Stimulated activated naive B cell treated with anti-CD40 and anti-IgM and Interleukin-4, amounts not matched to agents 10 μg/mL and 1 μg/mL and 100 μg/mL, for 72 hours (primary cell): ENCODE results near the gene RENBP.

Experiments
- ATAC-seq, 2 donors: fragments of 150-1000 bp; cut with Tn5 transposase; replicated peaks; 2 replicates each; pipeline ENCODE4 v1.10.0; 2021; ENCODE audit warnings: moderate library complexity in 1 of 2
- DNase-seq: peaks from one replicate; pipeline ENCODE4 v3.0.0; 2021
- H3K27ac Mint-ChIP-seq: one replicate; pipeline ENCODE4 v1.8.0; 2022; ENCODE audit warnings: mild to moderate bottlenecking, mixed read lengths
- H3K27me3 Mint-ChIP-seq, 2 donors: one replicate each; pipeline ENCODE4 v1.8.0; 2022; ENCODE audit warnings: mixed read lengths in 2 of 2
- H3K36me3 Mint-ChIP-seq, 2 donors: one replicate each; pipeline ENCODE4 v1.8.0; 2022; ENCODE audit warnings: mixed read lengths in 2 of 2, mild to moderate bottlenecking in 1 of 2
- H3K4me1 Mint-ChIP-seq, 2 donors: one replicate each; pipeline ENCODE4 v1.8.0; 2022; ENCODE audit warnings: mixed read lengths in 2 of 2, mild to moderate bottlenecking in 1 of 2
- H3K4me3 Mint-ChIP-seq, 2 donors: one replicate each; pipeline ENCODE4 v1.8.0; 2022; ENCODE audit warnings: mild to moderate bottlenecking in 2 of 2, mixed read lengths in 2 of 2, moderate library complexity in 1 of 2
- H3K9me3 Mint-ChIP-seq, 2 donors: one replicate each; pipeline ENCODE4 v1.8.0; 2022; ENCODE audit warnings: mixed read lengths in 2 of 2, mild to moderate bottlenecking in 1 of 2

The RENBP gene

DNA sequence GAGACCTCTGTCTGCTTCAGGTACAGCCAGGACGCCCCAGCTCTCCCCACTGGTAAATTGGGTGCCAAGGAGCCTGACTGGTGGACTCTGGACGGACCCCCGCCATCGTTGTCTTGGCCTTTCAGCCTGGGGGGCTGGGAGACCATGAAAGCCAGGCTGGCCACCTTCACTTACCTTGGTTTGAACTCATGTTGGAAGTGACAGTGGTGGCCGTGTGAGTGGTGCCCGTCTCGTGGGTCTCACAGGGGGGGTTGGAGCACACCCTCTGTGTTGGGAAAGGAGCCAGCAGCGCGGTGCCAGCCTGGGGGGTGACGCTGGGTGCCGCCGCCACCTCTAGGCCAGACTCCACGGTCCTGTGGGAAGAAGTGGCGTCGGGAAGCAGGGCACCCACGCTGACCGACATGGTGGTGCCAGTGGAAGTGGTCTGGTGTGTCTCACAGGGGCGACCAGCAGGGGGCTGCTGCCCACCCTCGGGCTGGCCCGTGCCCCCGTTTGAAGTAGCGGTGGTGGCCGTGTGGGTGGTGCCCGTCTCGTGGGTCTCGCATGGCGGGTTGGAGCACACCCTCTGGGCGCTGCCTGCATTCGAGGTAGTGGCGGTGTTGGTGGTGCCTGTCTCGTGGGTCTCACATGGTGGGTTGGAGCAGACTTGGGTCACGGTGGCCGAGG lies 9.6 kb upstream of the RENBP start:
- Mint-ChIP-seq H3K4me1 (peaks cover 6 to 10% of the 10 kb centered on the region in 2 donors), H3K27me3 (no peaks in the 10 kb centered on the region), H3K27ac (peak overlapping the region; percentile 79), H3K36me3 (peaks cover 24 to 55% of the 10 kb centered on the region in 2 donors), H3K9me3 (no peaks in the 10 kb centered on the region), H3K4me3 (no peak overlapping the region)
- no peak for ATAC-seq
- DNase-seq, result no peak

DNA sequence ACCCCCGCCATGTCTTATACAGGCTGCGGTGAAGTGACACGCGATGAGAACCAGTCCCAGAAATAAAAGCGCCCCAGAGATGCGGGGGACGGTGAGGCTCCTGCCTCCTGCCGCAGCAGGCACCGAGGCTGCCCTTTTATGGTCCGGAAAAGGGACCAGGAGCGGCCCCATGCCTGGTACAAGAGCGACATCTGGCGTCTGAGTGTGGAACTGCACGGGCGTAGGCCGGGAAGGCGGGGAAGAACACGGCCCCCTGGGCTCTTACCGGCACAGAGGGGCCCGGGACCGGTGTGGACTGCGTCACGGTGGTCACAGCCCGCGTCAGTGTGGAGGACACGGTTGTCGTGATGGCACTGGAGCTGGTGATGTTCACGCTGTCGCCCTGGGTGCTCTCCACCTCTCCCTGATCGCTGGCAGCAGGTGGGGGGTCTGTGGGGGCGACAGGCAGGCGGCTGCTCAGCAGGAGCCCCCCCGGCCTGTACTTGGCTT lies 8.9 kb upstream of the RENBP start:
- H3K27ac Mint-ChIP-seq, result peak overlapping the region; percentile 21
- peak overlapping the region in 1 of 2 donors; percentile 43 for H3K4me3 Mint-ChIP-seq
- no peaks in the 10 kb centered on the region for H3K27me3 Mint-ChIP-seq
- peaks cover 6 to 10% of the 10 kb centered on the region in 2 donors for H3K4me1 Mint-ChIP-seq
- H3K36me3 Mint-ChIP-seq, result peaks cover 24 to 58% of the 10 kb centered on the region in 2 donors
- no peaks in the 10 kb centered on the region for H3K9me3 Mint-ChIP-seq
- ATAC-seq (peak; percentile 74 to 78), DNase-seq (peak; percentile 67)

GRCh38 chrX:153952373-153953026 lies 8.1 kb upstream of the RENBP start:
- Mint-ChIP-seq H3K27me3 (no peaks in the 10 kb centered on the region), H3K36me3 (peaks cover 27 to 63% of the 10 kb centered on the region in 2 donors), H3K9me3 (no peaks in the 10 kb centered on the region), H3K4me1 (peaks cover 7 to 12% of the 10 kb centered on the region in 2 donors), H3K27ac (no peak overlapping the region), H3K4me3 (no peak overlapping the region)
- DNase-seq, result no peak
- ATAC-seq, result no peak

DNA sequence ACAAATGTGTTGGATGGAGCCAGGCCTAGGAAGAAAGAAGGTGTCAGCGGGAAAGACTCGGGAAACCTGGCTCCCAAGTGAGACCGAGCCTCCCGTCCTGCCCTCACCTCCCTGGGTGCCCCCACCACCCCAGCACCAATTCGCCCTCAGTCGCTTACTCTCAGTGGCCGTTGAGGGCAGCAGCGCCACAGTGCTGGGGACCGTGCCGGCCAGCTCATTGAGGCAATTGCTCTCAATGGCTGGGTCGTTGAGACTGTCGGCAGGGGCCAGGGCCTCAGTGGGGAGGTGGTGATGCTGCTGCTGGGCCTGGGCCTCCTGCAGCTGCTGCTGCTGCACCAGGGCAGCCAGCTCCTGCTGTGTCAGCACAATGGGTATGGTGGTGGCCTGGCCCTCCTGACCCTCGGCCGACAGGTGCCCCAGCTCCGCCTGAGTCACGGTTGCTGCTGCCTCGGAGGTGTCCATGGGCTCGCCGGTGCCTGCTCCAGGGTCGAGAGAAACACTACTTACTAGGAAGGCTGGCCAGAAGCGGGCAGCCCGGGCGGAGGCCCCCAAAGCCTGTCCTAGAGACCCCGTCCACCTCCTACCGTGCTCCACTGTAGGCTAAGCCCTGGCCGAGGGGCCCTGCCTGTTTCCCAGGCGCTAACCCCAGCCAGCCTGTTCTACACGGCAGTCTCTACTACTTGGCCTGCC lies 7.4 kb upstream of the RENBP start:
- Mint-ChIP-seq H3K27me3 (no peaks in the 10 kb centered on the region), H3K27ac (no peak overlapping the region), H3K9me3 (no peaks in the 10 kb centered on the region), H3K4me1 (peaks cover 9 to 19% of the 10 kb centered on the region in 2 donors), H3K36me3 (peaks cover 30 to 63% of the 10 kb centered on the region in 2 donors), H3K4me3 (no peak overlapping the region)
- DNase-seq (no peak), ATAC-seq (no peak)

DNA sequence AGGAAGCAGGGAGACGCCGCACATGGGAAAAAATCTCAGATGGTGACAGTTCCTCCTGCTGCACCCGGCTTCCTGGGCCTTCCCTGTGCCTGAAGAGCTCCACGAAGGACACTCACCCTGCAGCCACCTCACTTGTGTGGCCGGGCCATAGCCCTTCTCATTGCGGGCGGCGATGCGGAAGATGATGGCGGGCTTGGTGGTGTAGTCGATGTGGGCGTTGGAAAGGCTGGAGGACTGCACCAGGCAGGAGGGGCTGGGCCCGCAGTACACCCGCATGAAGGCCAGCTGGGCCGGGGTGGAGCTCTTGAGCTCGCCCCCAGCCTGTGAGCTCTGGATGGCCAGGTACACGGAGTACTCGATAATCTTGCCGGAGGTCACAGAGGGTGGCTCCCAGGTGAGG lies 5.7 kb upstream of the RENBP start:
- ATAC-seq (no peak), DNase-seq (no peak)
- no peak overlapping the region for H3K4me3 Mint-ChIP-seq
- no peak overlapping the region for H3K27ac Mint-ChIP-seq
- no peaks in the 10 kb centered on the region for H3K9me3 Mint-ChIP-seq
- peaks cover 30 to 58% of the 10 kb centered on the region in 2 donors for H3K36me3 Mint-ChIP-seq
- H3K4me1 Mint-ChIP-seq, result peaks cover 7 to 19% of the 10 kb centered on the region in 2 donors
- H3K27me3 Mint-ChIP-seq, result no peaks in the 10 kb centered on the region

DNA sequence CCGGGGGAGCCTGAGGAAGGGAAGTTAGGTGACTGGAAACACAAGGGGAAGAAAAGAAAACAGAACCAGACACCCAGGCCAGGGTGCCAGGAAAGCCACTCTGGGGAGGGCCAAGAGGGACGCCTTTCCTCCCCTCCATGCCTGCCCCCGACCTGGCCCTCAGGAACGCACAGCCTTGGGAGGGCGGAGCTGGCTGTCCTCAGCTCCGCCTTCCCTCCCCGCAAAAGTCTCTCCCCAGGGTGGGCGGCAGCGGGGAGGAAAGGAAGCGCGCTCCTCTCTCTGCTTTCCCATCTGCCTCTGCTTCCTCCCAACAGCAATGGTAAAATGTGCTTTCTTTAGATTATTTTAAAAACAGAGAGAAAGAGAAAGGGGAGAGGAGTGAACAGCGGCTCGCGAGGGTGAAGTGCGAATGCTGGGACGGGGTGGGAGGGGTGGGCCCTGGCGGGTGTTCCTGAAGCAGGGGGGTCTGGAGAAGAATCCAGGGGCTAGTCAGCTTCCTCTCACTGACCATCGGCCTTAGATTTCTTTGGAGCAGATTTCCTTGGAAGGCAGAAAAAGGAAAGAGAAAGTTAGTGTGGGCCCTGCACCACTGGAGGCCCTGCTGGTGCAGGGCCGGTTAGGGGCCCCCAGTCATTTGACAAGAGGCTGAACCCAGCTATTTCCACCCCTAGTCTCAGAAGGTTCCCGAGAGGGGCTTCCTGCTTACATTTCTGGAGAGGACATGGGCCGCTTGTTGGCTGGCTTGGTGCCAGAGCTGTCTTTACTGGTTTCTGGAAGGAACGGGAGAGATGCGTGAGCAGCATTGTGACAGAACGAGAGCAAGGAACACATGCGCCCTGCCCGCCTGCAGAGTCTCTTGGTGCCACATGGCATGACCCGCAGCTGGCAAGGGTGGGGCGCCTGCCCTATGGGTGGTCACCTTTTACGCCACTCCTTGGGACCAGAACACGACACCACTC lies 4.7 kb upstream of the RENBP start:
- Mint-ChIP-seq H3K27ac (peak overlapping the region; percentile 56), H3K4me1 (peaks cover 8 to 25% of the 10 kb centered on the region in 2 donors), H3K27me3 (no peaks in the 10 kb centered on the region), H3K4me3 (no peak overlapping the region), H3K36me3 (peaks cover 28 to 53% of the 10 kb centered on the region in 2 donors), H3K9me3 (no peaks in the 10 kb centered on the region)
- DNase-seq, result no peak
- ATAC-seq, result no peak

- peaks cover 24 to 52% of the 10 kb centered on the region in 2 donors for H3K36me3 Mint-ChIP-seq
- no peak for ATAC-seq
- H3K9me3 Mint-ChIP-seq, result no peaks in the 10 kb centered on the region
- no peak overlapping the region for H3K4me3 Mint-ChIP-seq
- DNase-seq, result no peak
- no peaks in the 10 kb centered on the region for H3K27me3 Mint-ChIP-seq
- H3K27ac Mint-ChIP-seq, result peak overlapping the region; percentile 78
- H3K4me1 Mint-ChIP-seq, result peaks cover 6 to 27% of the 10 kb centered on the region in 2 donors
Measured at GRCh38 chrX:153948002-153948466, 3.6 kb upstream of the RENBP start.

DNA sequence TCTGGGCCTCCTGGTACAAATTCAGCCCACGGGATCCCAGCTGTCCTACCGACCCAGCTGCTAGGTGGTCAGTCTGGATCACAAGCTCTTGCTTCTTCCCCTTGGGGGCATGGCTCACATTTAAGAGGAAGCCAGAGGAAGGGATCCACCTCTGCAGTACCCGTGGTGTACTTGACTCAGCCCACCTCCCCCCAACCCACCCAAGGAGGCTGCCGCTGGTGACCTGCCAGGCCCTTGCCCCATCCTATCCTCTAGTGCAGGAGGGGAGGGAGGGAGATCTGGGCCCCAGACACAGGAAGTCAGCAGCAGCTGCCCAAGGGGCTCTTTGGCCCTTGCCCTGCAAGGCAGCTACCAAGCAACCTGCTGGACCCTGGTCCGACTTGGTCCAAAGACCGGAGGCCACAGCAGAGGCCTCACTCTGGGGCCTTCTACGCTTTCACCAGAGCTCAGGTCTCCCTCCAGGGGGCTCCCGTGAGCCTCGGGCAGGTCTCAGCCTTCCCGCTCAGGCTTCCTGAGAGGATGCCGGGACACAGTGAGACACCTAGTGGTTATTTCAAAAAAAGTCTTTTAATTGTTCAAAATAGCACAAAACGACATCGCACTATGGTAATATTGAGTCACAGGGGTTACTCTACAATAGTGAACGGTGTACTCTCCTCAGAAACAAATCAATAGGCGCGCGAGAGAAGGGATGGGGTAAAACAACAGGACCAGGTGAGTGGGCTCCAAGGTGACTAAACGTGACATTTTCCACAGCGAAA lies 2.7 kb upstream of the RENBP start:
- Mint-ChIP-seq H3K9me3 (no peaks in the 10 kb centered on the region), H3K4me3 (no peak overlapping the region), H3K27ac (peak overlapping the region; percentile 75), H3K27me3 (no peaks in the 10 kb centered on the region), H3K4me1 (peaks cover 6 to 31% of the 10 kb centered on the region in 2 donors), H3K36me3 (peaks cover 24 to 52% of the 10 kb centered on the region in 2 donors)
- DNase-seq (peak; percentile 72), ATAC-seq (peak; percentile 83 to 86)

DNA sequence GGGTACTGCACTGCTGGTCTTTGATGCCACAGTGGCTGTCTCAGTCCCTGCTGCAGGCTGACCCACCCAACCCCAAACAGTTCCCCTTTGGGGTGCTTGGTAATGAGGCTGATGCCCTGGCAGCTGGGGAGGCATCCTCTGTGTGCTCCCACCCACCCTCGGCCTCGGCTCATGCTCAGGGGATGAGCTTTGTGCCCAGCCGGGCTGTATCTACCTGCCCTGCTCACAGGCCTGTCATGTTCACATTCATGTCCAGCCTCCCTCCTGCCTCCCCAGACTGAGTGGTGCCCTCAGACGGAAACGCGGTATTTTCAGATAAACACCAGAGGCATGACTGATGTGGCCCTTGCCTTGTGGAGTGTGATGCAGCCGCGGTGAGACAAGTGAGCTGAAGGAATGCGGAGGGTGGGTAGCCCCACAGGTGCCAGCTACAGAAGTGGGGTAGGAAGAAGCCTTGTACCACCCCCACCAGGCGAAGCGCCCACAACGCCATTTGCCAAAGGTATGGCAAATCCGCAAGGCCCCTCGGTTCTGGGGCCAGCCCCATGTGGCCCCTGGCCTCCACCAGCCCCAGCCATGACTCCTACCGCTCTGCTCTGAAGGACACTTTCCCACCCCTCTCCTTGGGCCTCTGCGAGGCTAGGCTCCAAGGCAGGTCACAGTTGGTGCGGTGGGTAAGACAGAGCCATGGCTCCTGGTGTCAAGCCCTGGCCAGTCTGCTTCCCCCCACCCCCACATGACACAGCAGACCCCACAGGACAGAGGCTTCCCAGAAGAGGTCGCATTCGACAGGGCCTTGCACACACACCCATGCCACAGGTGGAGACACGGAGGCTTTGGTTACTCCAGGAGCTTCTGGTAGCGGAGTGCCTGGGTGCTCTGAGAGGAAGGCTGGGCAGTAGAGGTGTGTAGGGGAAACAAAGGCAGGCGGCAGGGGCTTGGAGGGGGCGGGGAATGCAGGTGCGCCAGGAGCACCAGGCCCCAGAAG lies 1.8 kb upstream of the RENBP start:
- Mint-ChIP-seq H3K27me3 (no peaks in the 10 kb centered on the region), H3K9me3 (no peaks in the 10 kb centered on the region), H3K4me1 (peaks cover 8 to 34% of the 10 kb centered on the region in 2 donors), H3K4me3 (no peak overlapping the region), H3K36me3 (peaks cover 24 to 49% of the 10 kb centered on the region in 2 donors), H3K27ac (peak overlapping the region; percentile 20)
- no peak for DNase-seq
- ATAC-seq, result no peak

GRCh38 chrX:153944800-153945150 lies 332 bp upstream of the RENBP start:
- DNase-seq, result no peak
- Mint-ChIP-seq H3K4me1 (peaks cover 11 to 42% of the 10 kb centered on the region in 2 donors), H3K36me3 (peaks cover 19 to 39% of the 10 kb centered on the region in 2 donors), H3K27me3 (no peaks in the 10 kb centered on the region), H3K9me3 (no peaks in the 10 kb centered on the region), H3K4me3 (peak overlapping the region; percentile 95 to 98), H3K27ac (peak overlapping the region; percentile 97)
- ATAC-seq, result peak; percentile 13 to 41

DNA sequence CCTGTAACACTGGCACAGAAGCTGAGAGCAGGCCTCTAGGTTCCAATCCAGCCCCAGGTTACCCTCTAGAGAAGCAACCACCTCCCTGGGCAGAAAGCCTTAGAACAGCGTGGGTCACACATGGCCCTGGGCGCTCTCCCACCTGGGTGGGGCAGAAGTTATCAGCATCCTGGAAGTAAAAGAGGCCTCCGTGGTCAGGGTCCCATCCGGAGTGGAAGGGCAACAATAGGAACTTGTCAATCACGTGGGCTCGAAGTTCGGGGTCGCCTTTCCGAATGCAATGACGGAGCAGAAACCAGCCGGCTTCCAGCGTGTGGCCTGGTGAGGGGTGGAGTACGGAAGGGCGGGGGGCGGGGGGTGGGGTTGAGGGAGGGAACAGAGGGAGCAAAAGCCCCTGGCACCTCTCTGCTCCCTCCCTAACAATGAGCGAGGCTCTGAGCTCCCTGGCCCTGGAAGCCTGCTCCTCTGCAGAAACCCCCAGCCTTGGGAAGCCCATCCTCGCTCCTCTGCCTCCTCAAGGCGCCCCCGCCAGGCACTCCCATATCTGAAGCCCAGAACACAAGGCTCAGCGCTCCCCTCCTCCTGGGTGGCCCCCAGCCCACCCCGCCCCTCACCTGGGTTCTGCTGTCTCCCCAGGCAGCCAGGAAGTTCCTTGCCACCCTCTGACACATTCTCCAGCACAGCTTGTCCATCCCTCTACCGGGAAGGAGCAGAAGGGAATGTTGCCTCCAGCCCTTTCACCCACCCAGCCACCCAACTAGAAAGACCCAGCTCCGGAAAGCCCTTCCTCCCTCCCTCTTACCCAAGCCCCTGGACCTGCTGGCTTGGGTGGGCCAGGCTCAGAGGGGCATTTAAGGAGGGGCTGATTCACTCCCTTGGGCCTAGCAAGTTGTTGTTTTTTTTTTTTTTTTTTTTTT lies 2.8 kb downstream of the RENBP start:
- no peak for DNase-seq
- H3K4me3 Mint-ChIP-seq, result peak overlapping the region; percentile 79 to 84
- peaks cover 16 to 25% of the 10 kb centered on the region in 2 donors for H3K36me3 Mint-ChIP-seq
- H3K27ac Mint-ChIP-seq, result peak overlapping the region; percentile 90
- H3K9me3 Mint-ChIP-seq, result no peaks in the 10 kb centered on the region
- no peaks in the 10 kb centered on the region for H3K27me3 Mint-ChIP-seq
- ATAC-seq, result no peak
- peaks cover 18 to 42% of the 10 kb centered on the region in 2 donors for H3K4me1 Mint-ChIP-seq
